GM21619 (cell line): ENCODE measurements around the gene FBXL2.
"Not testable (repeated sequence)": the region's sequence is repeated elsewhere in the genome, so short reads cannot be mapped to it uniquely, and the experiment has no call there.

Experiments
- ATAC-seq: cut with Tn5 transposase; IDR thresholded peaks from one replicate; pipeline ENCODE4 v1.9.1; 2021; ENCODE audit not compliant: unreplicated experiment

The FBXL2 gene

DNA sequence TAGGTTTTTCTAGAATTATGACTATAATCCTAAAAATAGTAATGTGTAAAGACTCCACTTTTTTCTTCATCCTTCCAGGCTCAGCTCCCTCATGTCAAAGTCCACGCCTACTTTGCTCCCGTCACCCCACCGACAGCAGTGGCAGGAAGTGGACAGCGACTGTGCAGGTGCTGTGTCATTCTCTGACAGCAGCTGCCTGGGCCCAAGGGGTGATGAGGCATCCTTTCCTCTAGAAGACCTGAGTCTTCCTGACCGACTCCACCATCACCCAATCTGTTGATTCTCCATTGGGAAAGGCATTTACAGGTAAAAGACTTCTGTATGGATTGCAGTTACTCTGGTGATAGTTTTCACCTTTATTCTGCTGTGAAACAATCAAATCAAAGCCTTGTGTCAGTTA lies 108.2 kb downstream of the FBXL2 start:
- ATAC-seq: no peak

GRCh38 chr3:33386631-33387030 lies 109.4 kb downstream of the FBXL2 start:
- no peak for ATAC-seq

GRCh38 chr3:33388374-33389100 lies 111.3 kb downstream of the FBXL2 start:
- no peak for ATAC-seq

DNA sequence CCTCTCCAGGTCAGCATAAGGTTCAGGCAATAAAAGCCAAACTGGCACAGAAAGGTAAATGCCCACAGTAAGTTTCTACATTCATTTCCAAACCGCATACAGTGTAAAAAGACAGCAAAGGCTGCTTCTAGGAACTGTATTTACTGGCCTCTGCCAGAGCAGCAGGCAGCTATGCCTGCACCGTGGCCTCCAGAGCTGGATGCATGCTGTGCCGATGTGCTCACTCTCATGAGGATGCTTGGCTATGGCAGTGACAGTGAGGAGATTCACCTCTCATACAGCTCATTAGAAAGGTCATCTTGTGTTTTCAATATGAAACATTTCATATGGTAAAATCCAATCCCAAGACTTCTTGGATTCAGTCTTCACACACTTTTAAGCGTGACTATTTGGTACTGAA lies 112.7 kb downstream of the FBXL2 start:
- no peak for ATAC-seq

DNA sequence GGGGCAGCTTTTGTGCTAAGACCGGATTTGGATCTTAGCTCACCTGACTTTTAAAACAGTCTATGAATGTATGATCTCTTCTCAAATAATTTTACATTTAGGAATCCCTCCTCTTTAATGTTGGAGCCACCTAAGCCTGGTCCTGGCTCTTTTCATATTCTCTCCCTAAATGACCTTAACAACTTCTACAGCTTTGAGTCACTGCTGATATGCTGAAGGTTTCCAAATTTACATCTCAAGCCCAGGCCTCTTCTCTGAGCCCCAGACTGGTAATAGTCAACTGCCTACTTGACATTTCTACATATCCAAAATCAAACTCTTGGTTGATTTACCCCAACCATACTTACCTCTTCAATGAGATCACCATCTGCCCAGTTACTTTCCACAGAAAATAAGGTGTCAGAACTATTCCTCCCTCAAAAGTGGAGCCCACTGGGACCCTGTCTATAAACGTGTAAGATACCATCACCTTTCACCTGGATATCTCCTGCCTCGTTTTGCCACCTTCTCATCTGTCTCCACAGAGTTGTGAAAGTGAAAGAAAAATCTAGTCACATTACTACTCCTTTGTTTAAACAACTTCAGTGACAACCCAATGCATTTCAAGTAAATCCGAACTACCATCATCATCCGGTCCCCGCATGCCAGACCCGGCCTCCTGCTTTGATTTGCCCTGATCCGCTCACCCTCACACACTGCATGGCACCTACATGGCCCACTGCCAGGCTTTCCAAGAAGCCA lies 114.2 kb downstream of the FBXL2 start:
- ATAC-seq: no peak

DNA sequence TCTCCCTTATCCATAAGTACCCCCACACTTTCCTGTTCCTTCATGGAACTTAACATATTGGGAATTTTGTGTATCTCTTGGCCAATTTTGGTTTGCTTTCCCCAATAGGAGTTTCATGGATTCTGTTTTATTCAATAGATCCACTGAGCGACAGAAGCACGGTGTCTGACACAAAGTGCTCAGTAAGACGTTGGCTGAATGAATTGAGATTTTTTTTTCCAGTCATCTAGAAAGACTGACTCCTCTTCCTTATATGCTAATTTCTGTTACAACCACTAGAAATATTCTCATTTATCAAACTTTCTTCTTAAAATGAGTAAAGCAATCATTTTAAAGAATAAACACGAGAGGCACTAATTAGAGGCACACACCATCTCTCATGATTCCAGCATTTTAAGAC lies 114.9 kb downstream of the FBXL2 start:
- ATAC-seq: no peak

DNA sequence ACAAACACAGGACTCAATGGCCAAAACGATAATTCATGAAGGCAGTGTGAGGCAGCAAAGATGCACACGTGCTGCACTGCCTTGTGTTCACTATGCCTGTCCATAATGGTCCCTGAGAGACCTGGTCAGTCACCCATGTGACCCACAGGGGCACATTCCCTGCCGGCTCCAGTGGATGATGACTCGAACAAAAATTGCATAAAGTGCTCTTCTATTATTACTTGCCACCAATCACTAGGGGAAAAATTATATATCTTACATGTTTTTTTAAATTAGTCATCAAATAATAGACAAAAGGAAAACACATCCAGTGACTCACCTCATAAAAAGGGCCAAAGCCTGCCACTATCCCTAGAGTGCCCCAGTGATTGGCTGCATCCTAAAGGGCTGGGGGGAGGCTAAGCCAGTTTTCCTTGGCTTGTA lies 115.5 kb downstream of the FBXL2 start:
- ATAC-seq: no peak

DNA sequence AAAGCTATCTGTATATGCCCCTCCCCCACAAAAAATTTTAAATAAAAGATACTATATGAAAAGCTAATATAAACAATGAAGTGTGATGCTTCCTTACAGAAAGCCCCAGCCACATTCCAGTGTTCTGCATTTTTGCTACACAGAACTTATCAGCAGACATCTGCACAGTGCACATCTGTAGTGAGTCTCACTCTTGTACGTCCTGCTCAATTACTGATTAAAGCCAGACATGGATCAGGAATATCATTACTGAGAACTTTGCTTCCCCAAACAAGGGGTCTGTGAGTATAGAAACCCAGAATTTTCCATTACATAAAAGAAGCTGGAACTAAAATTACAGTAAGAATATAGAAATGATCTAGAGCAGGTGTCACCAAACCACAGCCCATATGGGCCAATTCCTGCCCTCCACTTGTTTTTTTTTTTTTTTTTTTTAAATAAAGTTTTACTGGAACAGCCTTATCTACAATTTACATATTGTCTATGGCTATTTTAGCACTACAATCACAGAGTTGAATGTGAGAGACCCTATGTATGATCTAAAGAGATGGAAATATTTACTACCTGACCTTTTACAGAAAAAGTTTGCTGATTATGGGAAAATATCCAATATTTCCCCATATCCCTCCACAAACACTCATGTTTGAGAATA lies 117.3 kb downstream of the FBXL2 start:
- ATAC-seq: no peak

DNA sequence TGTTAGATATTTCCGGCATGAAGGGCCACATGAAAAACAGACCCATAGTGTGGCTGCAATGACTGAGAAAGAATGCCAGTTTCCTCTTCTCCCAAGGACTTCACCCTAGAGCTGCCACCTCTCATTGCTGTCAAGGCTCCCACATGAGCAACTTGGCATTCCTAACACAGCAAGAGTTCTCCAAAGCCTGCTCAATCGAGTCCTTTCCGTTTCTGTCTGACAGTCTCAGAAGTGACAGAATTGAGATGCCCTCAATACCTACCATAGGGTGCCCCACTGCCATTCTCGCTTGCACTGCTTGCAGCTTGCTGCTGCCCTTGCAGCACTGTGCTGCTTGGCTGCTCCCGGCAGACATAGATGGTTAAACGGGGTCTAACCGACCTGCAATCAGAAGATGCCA lies 118.7 kb downstream of the FBXL2 start:
- no peak for ATAC-seq

DNA sequence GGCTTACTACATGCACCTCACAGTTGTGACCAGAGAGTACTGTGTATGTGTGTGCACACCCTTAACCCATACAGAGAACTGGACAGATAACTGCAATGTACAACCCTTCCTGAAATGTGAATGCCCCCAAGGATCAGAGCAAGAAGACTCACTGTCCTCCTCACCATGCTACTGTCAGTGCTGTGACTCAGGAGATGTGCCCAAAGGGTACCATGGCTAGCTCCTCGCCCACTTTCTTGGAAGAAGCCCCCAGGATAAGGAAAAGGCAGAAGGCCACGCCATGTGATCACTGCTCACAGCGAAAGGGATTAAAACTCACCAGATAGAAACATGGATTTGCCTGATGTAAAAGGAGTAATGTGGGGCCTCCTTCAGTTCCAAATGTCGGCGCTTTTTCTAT lies 121.2 kb downstream of the FBXL2 start:
- no peak for ATAC-seq

GRCh38 chr3:33401781-33402180 lies 124.5 kb downstream of the FBXL2 start:
- no peak for ATAC-seq

DNA sequence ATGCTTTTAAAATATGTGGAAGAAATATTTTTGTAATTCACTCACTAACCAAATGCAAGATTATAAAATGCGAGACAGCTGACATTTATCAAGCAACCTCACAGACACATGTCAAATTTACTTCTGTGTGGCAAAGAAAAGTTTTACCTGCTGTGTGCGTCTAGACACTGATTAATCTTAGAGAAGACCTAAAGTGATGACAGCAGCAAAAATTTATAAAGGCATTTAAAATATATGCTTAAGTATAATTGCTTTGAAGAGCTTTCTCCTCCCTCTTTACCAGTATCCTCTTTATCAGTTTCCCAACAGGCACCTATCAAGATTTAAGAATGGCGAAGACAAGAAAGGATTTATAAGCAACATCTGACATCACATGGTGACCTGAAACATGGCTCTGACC lies 125.7 kb downstream of the FBXL2 start:
- no peak for ATAC-seq

GRCh38 chr3:33403756-33404155 lies 126.5 kb downstream of the FBXL2 start:
- no peak for ATAC-seq

DNA sequence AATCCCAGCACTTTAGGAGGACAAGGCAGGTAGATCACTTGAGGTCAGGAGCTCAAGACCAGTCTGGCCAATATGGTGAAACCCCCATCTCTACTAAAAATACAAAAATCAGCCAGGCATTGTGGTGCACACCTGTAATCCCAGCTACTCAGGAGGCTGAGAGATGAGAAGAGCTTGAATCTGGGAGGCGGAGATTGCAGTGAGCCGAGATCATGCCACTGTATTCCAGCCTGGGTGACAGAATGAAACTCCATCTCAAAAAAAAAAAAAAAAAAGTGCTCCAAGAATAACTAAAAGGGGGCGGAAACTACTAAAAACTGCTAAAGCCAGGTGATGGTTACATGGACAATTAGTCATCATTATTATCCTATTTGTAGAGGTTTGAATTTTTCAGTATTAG lies 133.6 kb downstream of the FBXL2 start:
- not testable (repeated sequence) for ATAC-seq

DNA sequence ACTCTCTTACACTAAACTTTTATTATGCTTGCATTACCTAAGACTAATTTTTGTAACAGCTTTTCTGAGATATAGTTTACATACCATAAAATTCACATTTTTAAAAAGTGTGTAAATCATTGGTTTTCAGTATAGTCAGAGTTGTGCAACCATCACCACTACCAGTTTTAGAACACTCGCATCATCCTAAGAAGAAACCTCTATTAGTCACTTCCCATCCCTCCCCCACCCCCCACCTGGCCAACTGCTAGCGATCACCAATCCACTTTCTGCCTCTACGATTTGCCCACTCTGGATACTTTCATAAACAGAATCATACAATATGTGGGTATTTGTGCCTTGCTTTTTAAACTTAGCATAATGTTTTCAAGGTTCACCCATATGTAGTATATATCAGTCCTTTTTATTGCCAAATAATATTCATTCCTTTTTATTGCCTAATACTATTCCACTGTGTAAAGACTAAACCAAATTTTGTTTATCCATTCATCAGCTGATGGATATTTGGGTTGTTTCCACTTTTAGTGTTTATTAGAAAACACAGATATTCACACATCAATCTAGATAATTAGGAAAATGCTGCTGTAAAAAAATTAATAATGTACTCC lies 139.9 kb downstream of the FBXL2 start:
- no peak for ATAC-seq

DNA sequence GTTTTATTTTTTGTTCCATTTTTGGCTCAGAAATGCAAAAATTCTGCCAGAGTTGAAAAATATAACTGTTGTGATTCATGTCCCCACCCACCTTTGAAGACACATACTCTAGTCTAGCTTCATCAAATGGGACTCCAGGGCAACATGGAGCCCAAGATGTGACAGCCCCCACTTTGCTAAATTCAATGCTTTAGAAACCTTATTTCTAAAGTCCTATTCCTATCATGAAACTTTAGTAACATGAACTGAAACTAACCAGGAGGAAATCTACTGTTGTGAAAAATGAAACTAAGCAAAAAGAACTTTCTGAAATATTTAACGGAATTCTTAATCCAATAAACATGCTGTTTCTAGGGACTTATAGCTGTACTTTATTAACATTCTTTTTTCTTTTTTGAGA lies 142.7 kb downstream of the FBXL2 start:
- no peak for ATAC-seq

GRCh38 chr3:33420966-33421365 lies 143.7 kb downstream of the FBXL2 start:
- no peak for ATAC-seq

DNA sequence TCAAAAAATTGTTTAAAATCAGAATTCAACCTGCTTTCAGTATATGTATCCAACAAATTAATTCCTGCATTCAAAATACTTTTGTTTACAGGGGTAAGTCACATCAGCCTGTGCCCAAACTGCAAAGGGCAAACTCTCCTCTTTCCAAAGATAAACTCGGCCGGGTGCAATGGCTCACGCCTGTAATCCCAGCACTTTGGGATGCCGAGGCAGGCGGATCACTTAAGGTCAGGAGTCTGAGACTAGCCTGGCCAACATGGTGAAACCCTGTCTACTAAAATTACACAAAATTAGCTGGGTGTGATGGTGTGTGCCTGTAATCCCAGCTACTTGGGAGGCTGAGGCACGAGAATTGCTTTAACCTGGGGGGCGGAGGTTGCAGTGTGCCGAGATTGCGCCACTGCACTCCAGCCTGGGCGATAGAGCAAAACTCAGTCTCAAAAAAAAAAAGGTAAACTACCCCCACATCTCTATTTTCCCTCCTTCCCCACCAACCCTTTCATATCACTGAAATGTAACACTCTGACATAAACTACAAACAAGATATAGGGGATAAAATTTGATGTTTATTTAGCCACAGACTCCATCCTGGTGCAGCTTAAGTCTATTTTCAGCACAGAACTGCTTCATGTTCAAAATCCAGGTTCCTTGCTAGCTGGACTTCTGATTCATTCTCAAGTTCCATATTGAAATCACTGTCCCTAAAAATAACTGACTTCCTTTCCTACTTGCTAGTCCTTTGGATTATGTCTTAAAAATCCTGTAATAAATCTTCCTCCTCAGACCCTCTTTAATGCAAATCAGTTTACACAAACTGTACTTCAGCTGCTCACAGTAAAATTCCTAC lies 147.6 kb downstream of the FBXL2 start:
- no peak for ATAC-seq

- ATAC-seq: no peak
Measured at GRCh38 chr3:33425453-33425852, 148.2 kb downstream of the FBXL2 start.

- no peak for ATAC-seq
Measured at GRCh38 chr3:33426068-33426467, 148.8 kb downstream of the FBXL2 start.
